OCI-LY3 (cell line): ENCODE measurements around the gene SUPT6H.

ENCODE experiments used
- H2AFZ ChIP-seq: fragments of 200-600, 300-600 bp; shearing (Covaris generic); 2 replicates; pipeline ENCODE4 v1.6.0; 2014; ENCODE audit warnings: antibody characterized with exemption, low read depth, low read length
- H3K27ac ChIP-seq: fragments of 200-600, 300-600 bp; sonication (generic); 2 replicates; pipeline ENCODE4 v1.5.1; 2014; ENCODE audit warnings: mild to moderate bottlenecking, low read length, moderate library complexity, mixed read lengths
- H3K27me3 ChIP-seq: fragments of 200-600, 300-600 bp; sonication (generic); 2 replicates; pipeline ENCODE4 v1.6.1; 2014; ENCODE audit warnings: low read depth, low read length, mixed read lengths
- H3K36me3 ChIP-seq: fragments of 200-600, 300-600 bp; sonication (generic); replicated peaks from 2 replicates; pipeline ENCODE3; 2014; ENCODE audit warnings: low read depth, low read length, mixed read lengths
- H3K4me1 ChIP-seq: fragments of 300-600, 200-600 bp; sonication (generic); 2 replicates; pipeline ENCODE4 v1.6.1; 2014; ENCODE audit warnings: low read length, mixed read lengths
- H3K4me2 ChIP-seq: fragments of 200-600, 300-600 bp; sonication (generic); 2 replicates; pipeline ENCODE4 v1.6.1; 2014; ENCODE audit warnings: low read length, mixed read lengths
- H3K4me3 ChIP-seq: fragments of 300-600, 200-600 bp; sonication (generic); 2 replicates; pipeline ENCODE4 v1.5.1; 2014; ENCODE audit warnings: antibody characterized with exemption, mild to moderate bottlenecking, low read length, moderate library complexity
- H3K79me2 ChIP-seq: fragments of 300-600, 200-600 bp; shearing (Covaris generic); 2 replicates; pipeline ENCODE4 v1.6.1; 2014; ENCODE audit warnings: mild to moderate bottlenecking, low read length, mixed read lengths
- H3K9ac ChIP-seq: fragments of 300-600, 200-600 bp; shearing (Covaris generic); 2 replicates; pipeline ENCODE4 v1.6.0; 2014; ENCODE audit warnings: mild to moderate bottlenecking, low read length, moderate library complexity
- H3K9me3 ChIP-seq: fragments of 200-600, 300-600 bp; shearing (Covaris generic); 2 replicates; pipeline ENCODE4 v1.6.1; 2014; ENCODE audit warnings: low read length, mixed read lengths; ENCODE audit not compliant: insufficient read depth
- H4K20me1 ChIP-seq: fragments of 200-600, 300-600 bp; sonication (generic); 2 replicates; pipeline ENCODE4 v1.6.1; 2016; ENCODE audit warnings: low read length, mixed read lengths; ENCODE audit not compliant: insufficient read depth
- EZH2phosphoT487 ChIP-seq: fragments of 200-600 bp; shearing (Covaris generic); IDR thresholded peaks from 2 replicates; pipeline ENCODE4 v1.6.1; 2018; ENCODE audit warnings: antibody characterized with exemption, mixed run types, low read depth
- TF ChIP-seq, protein P1 (sequence below): fragments of 200-600, 300-600 bp; sonication (generic); IDR thresholded peaks from 2 replicates; pipeline ENCODE4 v1.5.1; 2014; ENCODE audit warnings: antibody characterized with exemption, low read length, low read depth

SUPT6H gene

DNA sequence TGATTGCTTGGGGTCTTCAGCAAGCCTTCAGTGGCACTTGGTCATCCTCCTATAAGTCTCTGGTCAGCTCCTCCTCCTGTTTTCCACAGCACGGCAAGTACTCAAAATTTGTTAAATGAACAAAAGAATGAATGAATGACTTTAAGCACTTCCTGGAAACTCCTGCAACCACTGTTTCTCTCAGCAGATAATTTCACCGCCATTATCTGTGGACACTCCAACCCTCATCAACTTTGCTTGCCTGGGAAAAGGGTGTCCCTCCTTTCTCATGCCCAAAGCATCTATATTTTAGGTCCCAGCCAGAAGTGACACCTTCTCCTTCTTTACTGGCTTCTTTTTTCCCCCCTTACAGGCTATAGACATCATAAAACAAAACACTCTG is 45.3 kb downstream of the SUPT6H start:
- Histone ChIP-seq H3K79me2 (no peaks in the 10 kb centered on the region), H3K4me3 (no peak overlapping the region), H3K36me3 (peaks cover 26% of the 10 kb centered on the region), H3K9ac (no peak overlapping the region), H3K4me2 (no peak overlapping the region), H2AFZ (no peak overlapping the region), H3K27ac (no peak overlapping the region), H3K9me3 (no peaks in the 10 kb centered on the region), H3K4me1 (peaks cover 4% of the 10 kb centered on the region; the same call in 1 of the 2 replicates), H3K27me3 (no peaks in the 10 kb centered on the region), H4K20me1 (no peaks in the 10 kb centered on the region)
- TF ChIP-seq, protein P1, sequence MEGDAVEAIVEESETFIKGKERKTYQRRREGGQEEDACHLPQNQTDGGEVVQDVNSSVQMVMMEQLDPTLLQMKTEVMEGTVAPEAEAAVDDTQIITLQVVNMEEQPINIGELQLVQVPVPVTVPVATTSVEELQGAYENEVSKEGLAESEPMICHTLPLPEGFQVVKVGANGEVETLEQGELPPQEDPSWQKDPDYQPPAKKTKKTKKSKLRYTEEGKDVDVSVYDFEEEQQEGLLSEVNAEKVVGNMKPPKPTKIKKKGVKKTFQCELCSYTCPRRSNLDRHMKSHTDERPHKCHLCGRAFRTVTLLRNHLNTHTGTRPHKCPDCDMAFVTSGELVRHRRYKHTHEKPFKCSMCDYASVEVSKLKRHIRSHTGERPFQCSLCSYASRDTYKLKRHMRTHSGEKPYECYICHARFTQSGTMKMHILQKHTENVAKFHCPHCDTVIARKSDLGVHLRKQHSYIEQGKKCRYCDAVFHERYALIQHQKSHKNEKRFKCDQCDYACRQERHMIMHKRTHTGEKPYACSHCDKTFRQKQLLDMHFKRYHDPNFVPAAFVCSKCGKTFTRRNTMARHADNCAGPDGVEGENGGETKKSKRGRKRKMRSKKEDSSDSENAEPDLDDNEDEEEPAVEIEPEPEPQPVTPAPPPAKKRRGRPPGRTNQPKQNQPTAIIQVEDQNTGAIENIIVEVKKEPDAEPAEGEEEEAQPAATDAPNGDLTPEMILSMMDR = no peak
- TF ChIP-seq EZH2phosphoT487 = no peak

DNA sequence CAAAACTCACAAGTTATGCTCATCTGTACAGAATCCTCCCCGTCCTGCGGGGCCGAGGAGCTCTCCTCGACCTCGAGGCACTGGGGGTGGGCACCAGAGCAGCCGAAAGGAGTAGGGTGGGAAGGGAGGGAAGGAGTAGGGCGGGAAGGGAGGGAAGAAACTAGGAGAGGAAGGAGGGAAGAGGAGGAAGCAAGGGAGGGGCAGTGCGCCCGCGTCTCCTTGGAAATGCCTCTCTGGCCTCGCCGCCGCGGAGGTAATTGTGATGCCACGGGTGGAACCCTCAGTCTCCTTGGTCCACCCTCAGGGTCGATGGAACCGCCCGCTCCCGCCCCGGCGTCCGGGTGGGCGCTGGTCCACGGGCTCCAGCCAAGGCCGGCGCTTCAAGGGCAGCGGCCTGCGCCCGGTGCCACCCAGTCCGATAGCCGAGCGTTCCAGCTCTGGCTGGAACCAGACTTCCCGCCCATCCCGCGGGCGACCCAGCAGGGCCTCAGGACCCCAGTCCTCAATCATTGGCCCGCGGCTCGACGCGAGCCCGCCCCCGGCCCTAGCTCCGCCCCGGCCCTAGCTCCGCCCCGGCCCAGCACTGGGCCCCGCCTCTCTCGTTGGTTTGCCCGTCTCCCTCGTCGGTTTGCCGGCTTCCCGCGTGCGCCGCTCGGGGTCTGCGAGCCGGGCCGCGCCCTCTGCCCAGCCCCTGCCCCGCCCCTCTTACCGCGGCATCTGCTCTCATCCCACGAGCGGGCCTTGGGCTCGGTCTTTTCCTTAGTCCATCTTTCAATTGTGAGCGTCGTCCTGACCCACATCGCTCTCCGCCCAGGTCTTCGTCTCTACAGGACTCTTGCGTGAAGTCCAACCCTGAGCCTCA is 49.1 kb downstream of the SUPT6H start:
- peaks cover 7% of the 10 kb centered on the region; the same call in 1 of the 2 replicates for H3K4me1 ChIP-seq
- no peak for TF ChIP-seq EZH2phosphoT487
- TF ChIP-seq, protein P1 = no peak
- no peaks in the 10 kb centered on the region for H3K79me2 ChIP-seq
- H3K27me3 ChIP-seq = no peaks in the 10 kb centered on the region; the same call in 1 of the 2 replicates
- no peak overlapping the region; the same call in 1 of the 2 replicates for H2AFZ ChIP-seq
- H3K27ac ChIP-seq = peak overlapping the region; percentile 74
- peaks cover 5% of the 10 kb centered on the region for H3K36me3 ChIP-seq
- peak overlapping the region; percentile 77 for H3K4me3 ChIP-seq
- H3K9ac ChIP-seq = peak overlapping the region; percentile 91
- no peaks in the 10 kb centered on the region for H3K9me3 ChIP-seq
- H3K4me2 ChIP-seq = peak overlapping the region; percentile 95
- H4K20me1 ChIP-seq = no peaks in the 10 kb centered on the region

DNA sequence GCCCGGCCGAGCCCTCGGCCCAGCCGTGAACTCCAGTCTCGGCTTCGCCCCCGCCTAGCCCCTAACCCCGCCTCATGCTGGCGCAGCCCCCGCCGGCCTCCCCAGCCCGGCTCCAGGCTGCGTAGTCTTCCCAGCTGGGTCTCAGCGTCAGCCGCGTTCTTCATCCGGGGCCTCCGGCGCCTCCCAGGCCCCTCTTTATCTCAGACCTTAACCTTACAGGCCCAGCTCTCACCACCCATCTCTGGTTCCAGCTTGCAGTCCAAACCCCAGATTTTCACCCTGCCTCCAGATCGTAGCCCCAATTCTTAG is 49.7 kb downstream of the SUPT6H start, which contains the start of gene PROCA1:
TSS of gene PROCA1 (minus strand) at position 166 of the 309 bp plus-strand sequence. CDS start 228 bp downstream, outside the sequence.
- no peak for TF ChIP-seq EZH2phosphoT487
- TF ChIP-seq, protein P1 = no peak
- H3K36me3 ChIP-seq = no peaks in the 10 kb centered on the region
- H3K27me3 ChIP-seq = no peaks in the 10 kb centered on the region; the same call in 1 of the 2 replicates
- peak within 1 kb of the TSS; percentile 74 for H3K27ac ChIP-seq
- H3K4me2 ChIP-seq = peak within 1 kb of the TSS; percentile 95
- no peaks in the 10 kb centered on the region for H3K9me3 ChIP-seq
- peaks cover 7% of the 10 kb centered on the region; the same call in 1 of the 2 replicates for H3K4me1 ChIP-seq
- no peaks in the 10 kb centered on the region for H4K20me1 ChIP-seq
- H3K79me2 ChIP-seq = no peaks in the 10 kb centered on the region
- H3K9ac ChIP-seq = peak within 1 kb of the TSS; percentile 91
- peak within 1 kb of the TSS; percentile 87 for H2AFZ ChIP-seq
- peak within 1 kb of the TSS; percentile 77 for H3K4me3 ChIP-seq

- H3K79me2 ChIP-seq = no peaks in the 10 kb centered on the region
- peak overlapping the region; percentile 91 for H3K9ac ChIP-seq
- no peaks in the 10 kb centered on the region for H3K9me3 ChIP-seq
- TF ChIP-seq, protein P1 = peak; percentile 17; the same call in 1 of the 2 replicates
- TF ChIP-seq EZH2phosphoT487 = no peak
- no peaks in the 10 kb centered on the region; the same call in 1 of the 2 replicates for H3K27me3 ChIP-seq
- H3K4me3 ChIP-seq = peak overlapping the region; percentile 77
- peak overlapping the region; percentile 87 for H2AFZ ChIP-seq
- H4K20me1 ChIP-seq = no peaks in the 10 kb centered on the region
- peaks cover 7% of the 10 kb centered on the region; the same call in 1 of the 2 replicates for H3K4me1 ChIP-seq
- peak overlapping the region; percentile 95 for H3K4me2 ChIP-seq
- no peaks in the 10 kb centered on the region for H3K36me3 ChIP-seq
- H3K27ac ChIP-seq = peak overlapping the region; percentile 74
Observed at GRCh38 chr17:28712032-28712704, 50.2 kb downstream of the SUPT6H start.
